MM.1S (cell line): ENCODE measurements around the gene CAPRIN1.

Experiments
- CTCF ChIP-seq: fragments of 300-600 bp; sonication (generic); IDR thresholded peaks from 2 replicates; pipeline ENCODE4 v1.5.1; 2016; ENCODE audit warnings: antibody characterized with exemption, low read length, mixed read lengths
- EZH2 ChIP-seq: fragments of 300-600 bp; sonication (generic); optimal IDR thresholded peaks from 2 replicates; pipeline ENCODE3; 2017; ENCODE audit warnings: low read depth, mild to moderate bottlenecking, antibody characterized with exemption, low read length, mixed read lengths

DNA sequence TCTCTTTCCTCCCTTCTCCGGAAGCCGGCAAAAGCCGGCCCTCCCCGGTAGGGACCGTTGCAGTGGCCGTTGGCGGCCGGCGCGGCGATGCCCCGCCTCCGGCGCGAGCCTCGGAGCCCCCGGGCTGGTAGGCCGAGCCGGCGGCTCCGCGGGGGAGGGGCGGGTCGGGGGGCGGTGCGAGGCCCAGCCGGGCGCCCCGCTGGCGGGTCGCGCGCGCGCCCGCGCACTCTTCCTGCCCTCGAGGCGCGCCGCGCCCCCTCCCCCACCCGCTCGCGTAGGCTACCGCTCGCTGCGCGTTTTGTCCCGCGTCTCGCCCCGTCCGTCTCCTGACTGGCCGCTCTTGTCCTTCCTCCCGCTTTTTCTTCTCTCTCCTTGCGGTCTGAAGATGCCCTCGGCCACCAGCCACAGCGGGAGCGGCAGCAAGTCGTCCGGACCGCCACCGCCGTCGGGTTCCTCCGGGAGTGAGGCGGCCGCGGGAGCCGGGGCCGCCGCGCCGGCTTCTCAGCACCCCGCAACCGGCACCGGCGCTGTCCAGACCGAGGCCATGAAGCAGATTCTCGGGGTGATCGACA, 591 bp downstream of the CAPRIN1 start:
- TF ChIP-seq CTCF, result no peak
- no peak for TF ChIP-seq EZH2
